Renal pelvis (tissue), 4 donors: ENCODE results near the gene HASPIN. TPM values are rescaled to one million over a fixed set of nuclear protein-coding genes. Genes with fewer than 3 reads are reported as not detected.
"Not testable (repeated sequence)": the region's sequence is repeated elsewhere in the genome, so short reads cannot be mapped to it uniquely, and the experiment has no call there.

ENCODE experiments used
- DNase-seq: peaks from one replicate; pipeline ENCODE4 v3.0.0-alpha.2; 2013
- polyA plus RNA-seq, 3 donors: library from polyadenylated mRNA; unstranded; fragments of 120-200 nt; gene quantifications; one replicate each; pipeline ENCODE4 v1.2.1, GENCODE V29; 2013; ENCODE audit not compliant: insufficient read length in 3 of 3

HASPIN gene
- polyA plus RNA-seq, 3 donors: 3.0 to 3.8 (median 3.2) TPM

- no peak for DNase-seq
These were observed 28.5 kb upstream of the HASPIN start for GRCh38 chr17:3695129-3695722.

- DNase-seq: peak; percentile 37
These were observed 27.8 kb upstream of the HASPIN start, which contains the start of gene P2RX5 for GRCh38 chr17:3695723-3696411. Gene P2RX5, minus strand, starts transcription at chr17:3696155. Its CDS starts 150 bp downstream, at chr17:3696005.

GRCh38 chr17:3697103-3697476 lies 26.6 kb upstream of the HASPIN start:
- DNase-seq: no peak

- no peak for DNase-seq
These were observed 25.6 kb upstream of the HASPIN start for GRCh38 chr17:3698139-3698538.

- DNase-seq: no peak
These were observed 23.8 kb upstream of the HASPIN start for GRCh38 chr17:3699951-3700350.

- DNase-seq: not testable (repeated sequence)
These were observed 21.6 kb upstream of the HASPIN start for GRCh38 chr17:3702041-3702539.

GRCh38 chr17:3704931-3705717 lies 18.6 kb upstream of the HASPIN start:
- no peak for DNase-seq

GRCh38 chr17:3705718-3705984 lies 18.1 kb upstream of the HASPIN start:
- not testable (repeated sequence) for DNase-seq

GRCh38 chr17:3708366-3708765 lies 15.3 kb upstream of the HASPIN start:
- DNase-seq: no peak

- DNase-seq: no peak
These were observed 12.7 kb upstream of the HASPIN start for GRCh38 chr17:3710951-3711383.

GRCh38 chr17:3712811-3713463 lies 10.8 kb upstream of the HASPIN start:
- no peak for DNase-seq

- DNase-seq: no peak
These were observed 8.4 kb upstream of the HASPIN start for GRCh38 chr17:3715296-3715695.

GRCh38 chr17:3718201-3718600 lies 5.5 kb upstream of the HASPIN start:
- no peak for DNase-seq

GRCh38 chr17:3719265-3719664 lies 4.4 kb upstream of the HASPIN start:
- no peak for DNase-seq

- no peak for DNase-seq
These were observed 987 bp upstream of the HASPIN start for GRCh38 chr17:3722716-3723115.

GRCh38 chr17:3723188-3723555 lies 531 bp upstream of the HASPIN start:
- no peak for DNase-seq

- DNase-seq: no peak
These were observed 825 bp downstream of the HASPIN start for GRCh38 chr17:3724378-3725077.

- DNase-seq: no peak
These were observed 3.3 kb downstream of the HASPIN start for GRCh38 chr17:3727041-3727440.

- DNase-seq: not testable (repeated sequence)
These were observed 4.4 kb downstream of the HASPIN start for GRCh38 chr17:3728099-3728498.

- no peak for DNase-seq
These were observed 6.2 kb downstream of the HASPIN start for GRCh38 chr17:3729881-3730280.

- no peak for DNase-seq
These were observed 7.3 kb downstream of the HASPIN start for GRCh38 chr17:3730881-3731429.

GRCh38 chr17:3732210-3732621 lies 8.5 kb downstream of the HASPIN start:
- DNase-seq: peak; percentile 57
